Measurements from ENCODE around the gene SMARCB1.

DNA sequence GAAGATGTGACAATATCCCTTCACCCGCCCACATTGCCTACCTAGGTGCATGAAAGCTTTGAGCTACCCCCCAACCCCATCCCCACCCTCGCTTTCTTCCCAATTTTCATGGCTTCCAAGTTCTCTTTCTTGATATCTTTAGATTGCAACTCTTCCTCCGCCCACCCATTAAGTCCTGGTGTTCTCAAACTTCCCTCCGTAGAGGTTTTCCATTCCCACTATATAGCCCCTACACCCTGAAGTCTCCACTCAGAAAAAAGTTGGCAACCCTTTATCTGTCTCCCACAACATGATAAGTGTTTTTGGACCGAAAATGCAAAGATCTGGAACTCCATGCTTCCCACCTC is 36.4 kb upstream of the SMARCB1 start:
- TF ChIP-seq, protein P1, sequence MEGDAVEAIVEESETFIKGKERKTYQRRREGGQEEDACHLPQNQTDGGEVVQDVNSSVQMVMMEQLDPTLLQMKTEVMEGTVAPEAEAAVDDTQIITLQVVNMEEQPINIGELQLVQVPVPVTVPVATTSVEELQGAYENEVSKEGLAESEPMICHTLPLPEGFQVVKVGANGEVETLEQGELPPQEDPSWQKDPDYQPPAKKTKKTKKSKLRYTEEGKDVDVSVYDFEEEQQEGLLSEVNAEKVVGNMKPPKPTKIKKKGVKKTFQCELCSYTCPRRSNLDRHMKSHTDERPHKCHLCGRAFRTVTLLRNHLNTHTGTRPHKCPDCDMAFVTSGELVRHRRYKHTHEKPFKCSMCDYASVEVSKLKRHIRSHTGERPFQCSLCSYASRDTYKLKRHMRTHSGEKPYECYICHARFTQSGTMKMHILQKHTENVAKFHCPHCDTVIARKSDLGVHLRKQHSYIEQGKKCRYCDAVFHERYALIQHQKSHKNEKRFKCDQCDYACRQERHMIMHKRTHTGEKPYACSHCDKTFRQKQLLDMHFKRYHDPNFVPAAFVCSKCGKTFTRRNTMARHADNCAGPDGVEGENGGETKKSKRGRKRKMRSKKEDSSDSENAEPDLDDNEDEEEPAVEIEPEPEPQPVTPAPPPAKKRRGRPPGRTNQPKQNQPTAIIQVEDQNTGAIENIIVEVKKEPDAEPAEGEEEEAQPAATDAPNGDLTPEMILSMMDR (IDR thresholded peaks at IDR 0.05), result no peak
- TF ChIP-seq POLR2A (IDR thresholded peaks at IDR 0.05) (no peak), POLR2AphosphoS5 (IDR thresholded peaks at IDR 0.05) (no peak)

Data from breast epithelium (tissue), 3 donors.